ENCODE data around the gene UBASH3B.

DNA sequence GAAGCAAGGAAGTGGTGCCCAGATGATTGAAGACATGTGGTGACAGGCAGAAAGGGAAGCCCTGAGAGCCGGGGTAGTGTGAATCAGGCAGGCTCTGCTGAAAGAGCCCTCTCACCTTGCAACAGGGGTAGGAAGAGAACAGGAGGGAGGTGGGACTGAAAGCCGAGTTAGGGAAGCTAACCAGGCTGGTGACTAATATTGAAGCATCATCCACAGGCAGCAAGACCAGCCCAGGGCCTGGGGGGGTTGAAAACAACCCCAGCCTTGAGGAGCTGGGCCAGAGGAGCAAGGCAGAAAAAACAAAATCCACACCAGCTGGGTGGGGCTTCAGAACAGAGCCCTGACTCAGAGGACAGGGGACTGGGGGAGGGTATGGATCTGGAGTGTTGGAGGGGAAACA is 147.8 kb downstream of the UBASH3B start:
- TF ChIP-seq, protein P1, sequence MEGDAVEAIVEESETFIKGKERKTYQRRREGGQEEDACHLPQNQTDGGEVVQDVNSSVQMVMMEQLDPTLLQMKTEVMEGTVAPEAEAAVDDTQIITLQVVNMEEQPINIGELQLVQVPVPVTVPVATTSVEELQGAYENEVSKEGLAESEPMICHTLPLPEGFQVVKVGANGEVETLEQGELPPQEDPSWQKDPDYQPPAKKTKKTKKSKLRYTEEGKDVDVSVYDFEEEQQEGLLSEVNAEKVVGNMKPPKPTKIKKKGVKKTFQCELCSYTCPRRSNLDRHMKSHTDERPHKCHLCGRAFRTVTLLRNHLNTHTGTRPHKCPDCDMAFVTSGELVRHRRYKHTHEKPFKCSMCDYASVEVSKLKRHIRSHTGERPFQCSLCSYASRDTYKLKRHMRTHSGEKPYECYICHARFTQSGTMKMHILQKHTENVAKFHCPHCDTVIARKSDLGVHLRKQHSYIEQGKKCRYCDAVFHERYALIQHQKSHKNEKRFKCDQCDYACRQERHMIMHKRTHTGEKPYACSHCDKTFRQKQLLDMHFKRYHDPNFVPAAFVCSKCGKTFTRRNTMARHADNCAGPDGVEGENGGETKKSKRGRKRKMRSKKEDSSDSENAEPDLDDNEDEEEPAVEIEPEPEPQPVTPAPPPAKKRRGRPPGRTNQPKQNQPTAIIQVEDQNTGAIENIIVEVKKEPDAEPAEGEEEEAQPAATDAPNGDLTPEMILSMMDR (conservative IDR thresholded peaks at IDR 0.05; ENCODE audit: low read length), result no peak
- no peak for TF ChIP-seq EZH2phosphoT487 (IDR thresholded peaks at IDR 0.05; ENCODE audit: borderline replicate concordance, low read depth, low read length)

Measured in OCI-LY7 (cell line).